Measurements from ENCODE around the gene ACY1.

The ACY1 gene

GRCh38 chr3:52014613-52015012, 31.3 kb downstream of the ACY1 start:
- H3K9me3 Mint-ChIP-seq: no peaks in the 10 kb centered on the region
- H3K27me3 Mint-ChIP-seq: no peaks in the 10 kb centered on the region
- H3K36me3 Mint-ChIP-seq (ENCODE audit: low read depth): no peaks in the 10 kb centered on the region
- H3K4me3 Mint-ChIP-seq: no peak overlapping the region
- H3K4me1 Mint-ChIP-seq (ENCODE audit: low read depth): no peaks in the 10 kb centered on the region
- H3K27ac Mint-ChIP-seq: no peak overlapping the region

- Mint-ChIP-seq H3K27me3 (no peaks in the 10 kb centered on the region), H3K9me3 (no peaks in the 10 kb centered on the region), H3K27ac (no peak overlapping the region), H3K4me1 (ENCODE audit: low read depth) (no peaks in the 10 kb centered on the region), H3K36me3 (ENCODE audit: low read depth) (no peaks in the 10 kb centered on the region), H3K4me3 (no peak overlapping the region)
Observed at GRCh38 chr3:52015438-52016228, 32.3 kb downstream of the ACY1 start.

GRCh38 chr3:52017586-52017985, 34.3 kb downstream of the ACY1 start:
- H3K27me3 Mint-ChIP-seq: no peaks in the 10 kb centered on the region
- no peak overlapping the region for H3K27ac Mint-ChIP-seq
- H3K9me3 Mint-ChIP-seq: no peaks in the 10 kb centered on the region

GRCh38 chr3:52018319-52019000, 35.1 kb downstream of the ACY1 start:
- Mint-ChIP-seq H3K36me3 (ENCODE audit: low read depth) (no peaks in the 10 kb centered on the region), H3K27ac (no peak overlapping the region), H3K4me1 (ENCODE audit: low read depth) (no peaks in the 10 kb centered on the region), H3K4me3 (no peak overlapping the region), H3K9me3 (no peaks in the 10 kb centered on the region), H3K27me3 (no peaks in the 10 kb centered on the region)

More at GRCh38 chr3:52017586-52017985, 34.3 kb downstream of the ACY1 start:
- Mint-ChIP-seq H3K4me3 (no peak overlapping the region), H3K4me1 (ENCODE audit: low read depth) (no peaks in the 10 kb centered on the region), H3K36me3 (ENCODE audit: low read depth) (no peaks in the 10 kb centered on the region)

GRCh38 chr3:52019352-52020080, 36.2 kb downstream of the ACY1 start:
- no peaks in the 10 kb centered on the region for H3K4me1 Mint-ChIP-seq (ENCODE audit: low read depth)
- no peak overlapping the region for H3K4me3 Mint-ChIP-seq
- no peaks in the 10 kb centered on the region for H3K9me3 Mint-ChIP-seq
- no peak overlapping the region for H3K27ac Mint-ChIP-seq
- no peaks in the 10 kb centered on the region for H3K36me3 Mint-ChIP-seq (ENCODE audit: low read depth)
- no peaks in the 10 kb centered on the region for H3K27me3 Mint-ChIP-seq

GRCh38 chr3:52020796-52021195, 37.5 kb downstream of the ACY1 start:
- H3K9me3 Mint-ChIP-seq: no peaks in the 10 kb centered on the region
- H3K36me3 Mint-ChIP-seq (ENCODE audit: low read depth): no peaks in the 10 kb centered on the region
- no peaks in the 10 kb centered on the region for H3K27me3 Mint-ChIP-seq
- no peaks in the 10 kb centered on the region for H3K4me1 Mint-ChIP-seq (ENCODE audit: low read depth)
- H3K4me3 Mint-ChIP-seq: no peak overlapping the region
- no peak overlapping the region for H3K27ac Mint-ChIP-seq

- H3K27me3 Mint-ChIP-seq: no peaks in the 10 kb centered on the region
- H3K36me3 Mint-ChIP-seq (ENCODE audit: low read depth): no peaks in the 10 kb centered on the region
- no peak overlapping the region for H3K4me3 Mint-ChIP-seq
- no peak overlapping the region for H3K27ac Mint-ChIP-seq
- H3K4me1 Mint-ChIP-seq (ENCODE audit: low read depth): no peaks in the 10 kb centered on the region
- no peaks in the 10 kb centered on the region for H3K9me3 Mint-ChIP-seq
Observed at GRCh38 chr3:52021489-52022268, 38.3 kb downstream of the ACY1 start.

- H3K4me3 Mint-ChIP-seq: no peak overlapping the region
- no peaks in the 10 kb centered on the region for H3K36me3 Mint-ChIP-seq (ENCODE audit: low read depth)
- no peaks in the 10 kb centered on the region for H3K9me3 Mint-ChIP-seq
- H3K4me1 Mint-ChIP-seq (ENCODE audit: low read depth): no peaks in the 10 kb centered on the region
- H3K27me3 Mint-ChIP-seq: no peaks in the 10 kb centered on the region
- H3K27ac Mint-ChIP-seq: no peak overlapping the region
Observed at GRCh38 chr3:52022323-52023100, 39.2 kb downstream of the ACY1 start.

GRCh38 chr3:52023101-52023770, 39.9 kb downstream of the ACY1 start:
- Mint-ChIP-seq H3K9me3 (no peaks in the 10 kb centered on the region), H3K4me3 (no peak overlapping the region), H3K36me3 (ENCODE audit: low read depth) (no peaks in the 10 kb centered on the region), H3K27me3 (no peaks in the 10 kb centered on the region), H3K27ac (no peak overlapping the region), H3K4me1 (ENCODE audit: low read depth) (no peaks in the 10 kb centered on the region)

GRCh38 chr3:52023860-52024764, 40.8 kb downstream of the ACY1 start:
- H3K4me3 Mint-ChIP-seq: no peak overlapping the region
- no peaks in the 10 kb centered on the region for H3K9me3 Mint-ChIP-seq
- H3K27me3 Mint-ChIP-seq: no peaks in the 10 kb centered on the region
- H3K4me1 Mint-ChIP-seq (ENCODE audit: low read depth): no peaks in the 10 kb centered on the region
- H3K27ac Mint-ChIP-seq: no peak overlapping the region
- no peaks in the 10 kb centered on the region for H3K36me3 Mint-ChIP-seq (ENCODE audit: low read depth)

GRCh38 chr3:52024765-52025452, 41.6 kb downstream of the ACY1 start:
- H3K4me3 Mint-ChIP-seq: no peak overlapping the region
- no peak overlapping the region for H3K27ac Mint-ChIP-seq
- no peaks in the 10 kb centered on the region for H3K36me3 Mint-ChIP-seq (ENCODE audit: low read depth)
- H3K27me3 Mint-ChIP-seq: no peaks in the 10 kb centered on the region
- no peaks in the 10 kb centered on the region for H3K4me1 Mint-ChIP-seq (ENCODE audit: low read depth)
- H3K9me3 Mint-ChIP-seq: no peaks in the 10 kb centered on the region

GRCh38 chr3:52025453-52025852, 42.1 kb downstream of the ACY1 start:
- no peaks in the 10 kb centered on the region for H3K4me1 Mint-ChIP-seq (ENCODE audit: low read depth)
- no peak overlapping the region for H3K27ac Mint-ChIP-seq

More at GRCh38 chr3:52025453-52025852, 42.1 kb downstream of the ACY1 start:
- Mint-ChIP-seq H3K4me3 (no peak overlapping the region), H3K9me3 (no peaks in the 10 kb centered on the region), H3K36me3 (ENCODE audit: low read depth) (no peaks in the 10 kb centered on the region), H3K27me3 (no peaks in the 10 kb centered on the region)

All from stimulated activated naive CD8-positive, alpha-beta T cell treated with anti-CD3 and anti-CD28 coated beads, Interleukin-15, Interleukin-2, amounts not matched to agents 100 ng/mL and 50 ng/mL, for 24 hours (primary cell).